GM13976 (cell line): ENCODE data around the gene DISC1.

ENCODE experiments used
- DNase-seq: peaks from one replicate; pipeline ENCODE4 v3.0.0; 2012; ENCODE audit warnings: low spot score
- CTCF ChIP-seq: IDR thresholded peaks from 2 replicates; pipeline ENCODE4 v1.5.1; 2012; ENCODE audit warnings: borderline replicate concordance, mild to moderate bottlenecking; ENCODE audit not compliant: insufficient read depth; ENCODE audit errors: extremely low read depth, missing control alignments, control extremely low read depth
- in situ Hi-C: fragments of 300-500 bp; cut with MboI; formaldehyde crosslinking; loops from one replicate; pipeline ENCODE4 v1.12.0; 2022; ENCODE audit warnings: low sequenced_read_pairs, mixed read lengths, inconsistent platforms; ENCODE audit not compliant: unreplicated experiment

Gene DISC1

GRCh38 chr1:231716879-231717278 is 90.3 kb downstream of the DISC1 start:
- no peak for DNase-seq
- in situ Hi-C loops, result no loop called here
- TF ChIP-seq CTCF, result no peak

- in situ Hi-C loops, result no loop called here
- DNase-seq, result no peak
- TF ChIP-seq CTCF, result no peak
Measured at GRCh38 chr1:231719485-231720183, 93.0 kb downstream of the DISC1 start.

DNA sequence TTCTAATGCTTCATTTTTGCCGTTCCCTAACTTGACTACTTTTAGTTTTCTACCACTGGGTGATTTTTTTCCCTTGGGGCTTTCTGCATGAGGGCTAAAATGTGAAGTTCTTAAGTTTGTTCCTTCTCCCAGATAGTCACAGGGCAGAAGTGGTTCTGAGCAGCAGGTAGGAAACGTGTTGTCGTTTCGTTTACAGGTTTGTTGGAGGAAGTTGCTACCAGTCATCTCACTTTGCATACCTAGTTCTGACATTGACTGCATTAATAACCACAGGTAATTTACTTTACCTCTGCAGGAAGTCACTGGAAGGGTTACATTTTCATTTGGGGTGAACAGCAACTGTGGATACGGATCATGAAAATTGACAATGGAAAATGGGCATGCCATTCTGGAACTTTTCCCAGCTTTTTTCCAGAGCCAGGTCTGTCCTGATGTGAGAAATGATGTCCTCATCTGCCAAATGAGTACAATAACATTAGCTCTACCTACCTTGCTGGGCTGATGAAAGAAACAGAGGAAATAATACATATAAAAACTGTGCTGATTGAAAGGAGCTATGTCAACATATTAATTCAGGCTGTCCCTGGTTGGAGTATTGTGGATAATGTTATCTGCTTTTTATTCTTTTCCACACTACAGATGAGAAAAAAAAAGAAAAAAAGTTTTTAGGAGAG is 94.2 kb downstream of the DISC1 start:
- TF ChIP-seq CTCF, result no peak
- DNase-seq, result no peak

GRCh38 chr1:231721436-231721835 is 94.8 kb downstream of the DISC1 start:
- no peak for TF ChIP-seq CTCF
- in situ Hi-C loops, result no loop called here
- DNase-seq, result no peak

More for the DNA sequence above, 94.2 kb downstream of the DISC1 start:
- in situ Hi-C loops, result no loop called here

DNA sequence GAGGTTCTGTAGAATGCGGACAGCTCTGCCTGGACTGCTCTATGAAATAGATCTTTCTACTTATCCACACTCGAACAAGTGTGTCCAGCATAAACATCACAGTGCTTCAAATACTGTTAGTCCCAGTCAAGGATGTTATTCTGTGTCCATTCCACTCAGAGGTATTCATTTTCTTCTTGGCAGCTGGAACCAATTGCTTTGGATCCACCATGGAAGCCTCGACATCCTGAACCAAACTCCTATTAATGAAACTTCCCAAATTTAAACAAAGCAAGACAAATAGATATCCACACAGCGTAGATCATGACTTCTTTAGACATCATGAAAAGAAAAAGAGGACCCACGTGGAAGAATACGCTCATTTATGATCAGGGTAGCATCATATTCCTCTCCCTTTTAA is 95.8 kb downstream of the DISC1 start:
- in situ Hi-C loops, result no loop called here
- no peak for TF ChIP-seq CTCF
- no peak for DNase-seq

GRCh38 chr1:231723146-231723545 is 96.6 kb downstream of the DISC1 start:
- in situ Hi-C loops, result no loop called here
- DNase-seq, result no peak
- TF ChIP-seq CTCF, result no peak
